C4-2B (cell line): ENCODE data around the gene RGS4.

ENCODE experiments used
- H3K27ac ChIP-seq: fragments of 450-650 bp; 2 replicates; pipeline ENCODE4 v1.5.1; 2017
- ZFX ChIP-seq: fragments of 450-650 bp; IDR thresholded peaks from 2 replicates; pipeline ENCODE4 v1.6.1; 2017
- TF ChIP-seq, protein P1 (sequence below): fragments of 450-650 bp; conservative IDR thresholded peaks from 2 replicates; pipeline ENCODE4 v1.5.1; 2017; ENCODE audit warnings: mild to moderate bottlenecking

RGS4 gene

DNA sequence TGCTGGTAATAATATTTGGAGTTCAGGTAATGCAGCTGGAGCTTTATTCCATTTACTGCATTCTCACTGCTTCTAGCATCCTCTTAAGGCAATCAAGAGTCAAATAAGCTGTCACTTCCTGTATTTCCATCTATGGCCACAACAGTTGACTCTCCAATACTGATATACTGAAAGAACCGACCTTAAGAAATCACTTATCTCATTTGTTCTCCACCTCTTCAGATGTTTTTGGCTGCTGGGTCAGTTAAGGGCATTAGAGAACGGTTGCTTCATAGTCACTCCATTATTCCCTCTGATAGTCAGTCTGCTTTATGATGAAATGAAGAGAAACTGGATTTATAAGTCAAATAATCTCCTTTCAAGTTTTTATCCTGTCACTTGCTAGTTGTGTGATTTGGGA lies 14.2 kb upstream of the RGS4 start:
- TF ChIP-seq, protein P1, sequence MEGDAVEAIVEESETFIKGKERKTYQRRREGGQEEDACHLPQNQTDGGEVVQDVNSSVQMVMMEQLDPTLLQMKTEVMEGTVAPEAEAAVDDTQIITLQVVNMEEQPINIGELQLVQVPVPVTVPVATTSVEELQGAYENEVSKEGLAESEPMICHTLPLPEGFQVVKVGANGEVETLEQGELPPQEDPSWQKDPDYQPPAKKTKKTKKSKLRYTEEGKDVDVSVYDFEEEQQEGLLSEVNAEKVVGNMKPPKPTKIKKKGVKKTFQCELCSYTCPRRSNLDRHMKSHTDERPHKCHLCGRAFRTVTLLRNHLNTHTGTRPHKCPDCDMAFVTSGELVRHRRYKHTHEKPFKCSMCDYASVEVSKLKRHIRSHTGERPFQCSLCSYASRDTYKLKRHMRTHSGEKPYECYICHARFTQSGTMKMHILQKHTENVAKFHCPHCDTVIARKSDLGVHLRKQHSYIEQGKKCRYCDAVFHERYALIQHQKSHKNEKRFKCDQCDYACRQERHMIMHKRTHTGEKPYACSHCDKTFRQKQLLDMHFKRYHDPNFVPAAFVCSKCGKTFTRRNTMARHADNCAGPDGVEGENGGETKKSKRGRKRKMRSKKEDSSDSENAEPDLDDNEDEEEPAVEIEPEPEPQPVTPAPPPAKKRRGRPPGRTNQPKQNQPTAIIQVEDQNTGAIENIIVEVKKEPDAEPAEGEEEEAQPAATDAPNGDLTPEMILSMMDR, result no peak
- TF ChIP-seq ZFX, result no peak
- H3K27ac ChIP-seq, result no peak overlapping the region

DNA sequence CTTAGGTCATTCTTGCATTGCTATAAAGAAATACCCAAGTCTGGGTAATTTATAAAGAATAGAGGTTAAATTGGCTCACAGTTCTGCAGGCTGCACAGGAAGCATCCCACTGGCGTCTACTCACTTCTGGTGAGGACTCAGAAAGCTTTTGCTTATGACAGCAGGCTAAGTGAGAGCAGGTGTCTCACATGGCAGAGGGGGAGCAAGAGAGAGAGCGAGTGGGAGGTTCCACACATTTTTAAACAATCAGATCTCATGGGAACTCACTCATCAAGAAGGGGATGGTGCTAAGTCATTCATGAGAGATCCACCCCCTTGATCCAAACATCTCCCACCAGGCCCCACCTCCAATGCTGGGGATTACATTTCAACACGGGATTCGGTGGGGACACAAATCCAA lies 13.6 kb upstream of the RGS4 start:
- TF ChIP-seq, protein P1, result no peak
- no peak overlapping the region for H3K27ac ChIP-seq

DNA sequence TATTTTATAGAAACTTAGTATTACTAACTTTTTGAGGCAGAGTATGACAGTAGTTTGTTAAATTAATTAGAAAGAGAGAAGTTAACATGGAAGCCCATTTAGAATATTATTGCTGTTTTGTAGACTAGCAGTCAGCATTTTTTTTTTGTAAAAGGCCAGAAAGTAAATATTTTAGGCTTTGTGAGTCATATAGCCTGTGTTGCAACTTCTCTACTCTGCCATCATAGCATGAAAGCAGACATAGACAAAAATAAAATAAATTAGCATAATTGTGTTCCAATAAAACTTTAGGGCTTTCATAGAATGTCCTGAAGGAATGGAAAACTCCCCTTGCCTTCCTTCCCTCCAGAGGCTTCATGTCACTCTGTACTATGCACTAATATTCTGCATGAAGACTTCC lies 12.3 kb upstream of the RGS4 start:
- no peak overlapping the region for H3K27ac ChIP-seq
- TF ChIP-seq ZFX, result no peak

DNA sequence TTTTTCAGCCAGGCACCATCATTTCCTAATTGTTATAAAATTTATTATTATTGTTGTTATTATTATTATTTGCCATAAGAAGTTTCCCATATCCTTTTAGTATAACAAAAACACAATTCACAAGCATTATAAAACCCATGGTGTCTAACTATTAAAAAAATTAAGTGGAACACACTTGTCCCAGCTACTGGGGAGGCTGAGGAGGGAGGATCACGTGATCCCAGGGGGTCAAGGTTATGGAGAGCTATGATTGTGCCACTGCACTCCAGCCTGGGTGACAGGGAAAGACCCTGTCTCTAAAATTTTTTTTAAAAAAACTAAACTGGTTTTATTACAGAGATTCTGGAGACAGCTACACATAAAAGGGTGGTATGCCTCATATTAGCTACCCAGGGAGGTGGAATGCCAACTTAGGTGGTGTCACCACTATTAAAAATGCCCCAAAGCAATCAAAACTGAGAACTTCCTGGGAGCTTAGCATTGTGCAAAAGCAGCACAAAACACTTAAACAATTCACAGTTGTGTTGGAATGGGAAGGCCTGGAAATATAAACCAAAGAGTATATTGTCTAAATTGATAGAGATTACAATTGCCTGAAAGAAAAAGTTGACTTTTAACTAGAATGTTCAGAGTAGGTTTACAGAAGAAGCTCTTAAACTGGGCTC lies 8.7 kb upstream of the RGS4 start:
- H3K27ac ChIP-seq, result no peak overlapping the region
- TF ChIP-seq, protein P1, result no peak
- no peak for TF ChIP-seq ZFX

DNA sequence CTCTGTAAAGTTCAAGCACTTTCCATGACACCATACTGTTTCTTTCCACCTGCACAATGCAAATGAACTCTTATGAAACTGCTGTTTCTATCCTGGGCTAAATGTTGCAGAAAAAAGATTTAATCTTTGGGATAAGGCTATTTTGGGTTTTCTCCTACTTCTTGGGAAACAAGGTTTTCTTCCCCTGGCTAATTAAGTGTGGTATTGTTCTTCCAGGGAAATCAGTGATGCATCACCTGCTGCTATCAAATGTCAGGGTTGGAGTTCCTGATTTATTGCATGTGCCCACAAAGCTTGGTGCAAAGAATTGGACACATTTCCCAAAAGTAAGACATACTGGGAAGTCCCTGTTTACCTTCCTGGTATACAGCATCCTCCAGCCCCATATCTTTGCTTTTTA lies 6.0 kb upstream of the RGS4 start:
- no peak for TF ChIP-seq ZFX
- TF ChIP-seq, protein P1, result no peak
- H3K27ac ChIP-seq, result no peak overlapping the region

DNA sequence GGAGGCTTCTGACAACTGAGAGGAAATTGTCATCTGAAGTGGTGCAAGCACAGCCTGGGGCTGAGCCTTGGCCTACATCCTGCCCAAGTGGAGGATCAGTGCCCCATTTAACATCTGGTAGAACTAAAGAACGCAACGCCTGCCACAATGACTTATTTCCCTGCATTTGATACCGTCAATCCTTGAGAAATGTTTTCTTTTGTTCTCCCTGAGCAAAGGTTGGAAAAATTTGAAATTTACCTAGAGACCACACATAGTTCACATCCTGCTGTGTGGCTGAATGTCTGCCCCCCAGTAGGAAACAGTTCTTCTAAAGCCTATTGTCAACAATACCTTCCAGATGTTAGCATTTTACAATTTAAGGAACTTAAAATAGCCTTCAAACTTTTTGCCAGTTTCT lies 5.6 kb upstream of the RGS4 start:
- no peak overlapping the region for H3K27ac ChIP-seq
- TF ChIP-seq, protein P1, result no peak
- no peak for TF ChIP-seq ZFX

DNA sequence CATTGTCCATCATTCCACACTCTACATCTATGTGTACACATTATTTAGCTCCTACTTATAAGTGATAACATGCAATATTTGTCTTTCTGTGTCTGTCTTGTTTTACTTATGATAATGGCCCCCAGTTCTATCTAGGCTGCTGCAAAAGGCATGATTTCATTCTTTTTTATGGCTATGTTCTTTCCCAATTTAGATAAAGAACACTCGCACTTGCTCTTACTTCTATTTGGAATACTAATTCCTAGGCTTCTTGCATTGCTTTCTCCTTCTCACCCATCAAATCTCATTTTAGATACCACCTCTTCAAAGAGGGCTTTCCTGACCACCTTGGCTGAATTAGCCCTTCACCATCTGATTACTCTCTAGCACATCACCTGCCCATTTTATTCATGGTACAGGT lies 3.0 kb upstream of the RGS4 start:
- TF ChIP-seq ZFX, result no peak
- TF ChIP-seq, protein P1, result no peak
- H3K27ac ChIP-seq, result no peak overlapping the region

DNA sequence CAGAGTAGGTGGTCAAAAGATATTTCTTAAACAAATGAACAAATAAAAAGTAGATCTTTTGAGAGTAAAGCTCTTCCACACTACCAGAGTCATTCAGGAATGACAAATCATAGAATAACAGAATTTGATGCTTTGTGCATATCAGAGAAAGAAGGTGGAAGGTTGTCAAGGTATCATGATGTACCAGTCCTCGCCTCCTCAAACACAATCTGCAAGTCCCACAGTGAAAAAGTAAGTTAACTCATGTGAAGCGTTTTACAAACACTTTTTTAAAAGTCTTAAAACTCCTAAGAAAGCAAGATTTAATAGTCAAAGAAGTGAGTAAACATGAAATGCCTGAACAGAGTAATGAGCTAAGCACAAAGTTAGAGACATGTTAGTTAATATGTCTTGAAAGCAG lies 2.5 kb upstream of the RGS4 start:
- no peak overlapping the region for H3K27ac ChIP-seq
- TF ChIP-seq ZFX, result no peak
- TF ChIP-seq, protein P1, result no peak
